Fibroblast of lung (primary cell): Measurements from ENCODE around the gene UGT3A2.

ENCODE experiments used
- CTCF ChIP-seq, 2 donors: IDR thresholded peaks in 1 of 2; conservative IDR thresholded peaks in 1 of 2; 1 replicate in 1 of 2; 2 replicates in 1 of 2; pipeline ENCODE4 v1.5.1; 2011 to 2012; ENCODE audit warnings: low read length in 2 of 2, control low read depth in 1 of 2, inconsistent platforms in 1 of 2, low read depth in 1 of 2, mild to moderate bottlenecking in 1 of 2
- EZH2 ChIP-seq: IDR thresholded peaks from 2 replicates; pipeline ENCODE4 v1.5.1; 2012; ENCODE audit warnings: low read length, control low read depth, mild to moderate bottlenecking; ENCODE audit errors: missing control alignments

GRCh38 chr5:36040651-36041536, 25.8 kb downstream of the UGT3A2 start:
- no peak for TF ChIP-seq EZH2
- TF ChIP-seq CTCF (conservative IDR thresholded peaks at IDR 0.05 in 1 of 2, IDR thresholded peaks at IDR 0.05 in 1 of 2; ENCODE audit: low read depth in 1 of 2, low read length in 2 of 2), result no peak
